Trophoblast cell (in vitro differentiated cells and primary cell): ENCODE data around the gene KCP.

Experiments used
- DNase-seq, 2 donors: peaks; one replicate each; pipeline ENCODE4 v3.0.0-alpha.2; 2016
- H2AFZ ChIP-seq: 2 replicates; pipeline ENCODE4 v1.6.1; 2013; ENCODE audit warnings: low read length, moderate library complexity, mild to moderate bottlenecking; ENCODE audit not compliant: insufficient read depth, poor library complexity
- H2AK5ac ChIP-seq: 2 replicates; pipeline ENCODE4 v1.6.1; 2013; ENCODE audit warnings: mild to moderate bottlenecking, low read length
- H2BK120ac ChIP-seq: 2 replicates; pipeline ENCODE4 v1.6.1; 2013; ENCODE audit warnings: low read length, mild to moderate bottlenecking, moderate library complexity; ENCODE audit not compliant: insufficient read depth, poor library complexity
- H2BK12ac ChIP-seq: 2 replicates; pipeline ENCODE4 v1.6.1; 2013; ENCODE audit warnings: mild to moderate bottlenecking, low read length, moderate library complexity
- H2BK5ac ChIP-seq: 2 replicates; pipeline ENCODE4 v1.6.1; 2013; ENCODE audit warnings: low read length, low read depth, moderate library complexity, mild to moderate bottlenecking; ENCODE audit not compliant: poor library complexity
- H3K14ac ChIP-seq: 2 replicates; pipeline ENCODE4 v1.6.1; 2013; ENCODE audit warnings: mild to moderate bottlenecking, low read length
- H3K18ac ChIP-seq: 2 replicates; pipeline ENCODE4 v1.6.1; 2013; ENCODE audit warnings: mild to moderate bottlenecking, low read length
- H3K23ac ChIP-seq: 2 replicates; pipeline ENCODE4 v1.6.1; 2013; ENCODE audit warnings: low read length
- H3K27ac ChIP-seq: 2 replicates; pipeline ENCODE4 v1.5.1; 2013; ENCODE audit warnings: low read depth, mild to moderate bottlenecking, inconsistent platforms, low read length, moderate library complexity
- H3K27me3 ChIP-seq: 2 replicates; pipeline ENCODE4 v1.6.1; 2013; ENCODE audit warnings: inconsistent platforms, mild to moderate bottlenecking, low read length, moderate library complexity; ENCODE audit not compliant: insufficient read depth
- H3K36me3 ChIP-seq, 2 experiments: 1 replicate in 1 of 2; 2 replicates in 1 of 2; pipeline ENCODE4 v1.6.1; 2013; ENCODE audit warnings: low read length in 2 of 2, mild to moderate bottlenecking in 2 of 2, moderate library complexity in 1 of 2; ENCODE audit not compliant: insufficient read depth in 2 of 2, control insufficient read depth in 1 of 2
- H3K4ac ChIP-seq: 2 replicates; pipeline ENCODE4 v1.6.1; 2013; ENCODE audit warnings: low read depth, mild to moderate bottlenecking, low read length, moderate library complexity
- H3K4me1 ChIP-seq, 2 experiments: 1 replicate in 1 of 2; 2 replicates in 1 of 2; pipeline ENCODE4 v1.6.1; 2013; ENCODE audit warnings: low read length in 2 of 2, mild to moderate bottlenecking in 2 of 2, moderate library complexity in 1 of 2; ENCODE audit not compliant: insufficient read depth in 2 of 2, control insufficient read depth in 1 of 2
- H3K4me2 ChIP-seq: 2 replicates; pipeline ENCODE4 v1.6.1; 2013; ENCODE audit warnings: inconsistent platforms, mild to moderate bottlenecking, low read length, moderate library complexity
- H3K4me3 ChIP-seq: 2 replicates; pipeline ENCODE4 v1.5.1; 2013; ENCODE audit warnings: mild to moderate bottlenecking, low read depth, low read length, inconsistent platforms
- H3K79me1 ChIP-seq: one replicate; pipeline ENCODE4 v1.6.1; 2013; ENCODE audit warnings: low read length
- H3K79me2 ChIP-seq: 2 replicates; pipeline ENCODE4 v1.6.1; 2013; ENCODE audit warnings: low read length, mild to moderate bottlenecking; ENCODE audit not compliant: control insufficient read depth, insufficient read depth, poor library complexity
- H3K9ac ChIP-seq: 2 replicates; pipeline ENCODE4 v1.6.1; 2013; ENCODE audit warnings: mild to moderate bottlenecking, low read length
- H3K9me3 ChIP-seq: 2 replicates; pipeline ENCODE4 v1.6.1; 2013; ENCODE audit warnings: low read depth, mild to moderate bottlenecking, control low read depth, inconsistent platforms, low read length; ENCODE audit not compliant: insufficient read depth
- H4K12ac ChIP-seq: 2 replicates; pipeline ENCODE4 v1.6.1; 2013; ENCODE audit warnings: low read depth, mild to moderate bottlenecking, low read length, moderate library complexity
- H4K8ac ChIP-seq: 2 replicates; pipeline ENCODE4 v1.6.1; 2013; ENCODE audit warnings: low read depth, mild to moderate bottlenecking, low read length, moderate library complexity
- H4K91ac ChIP-seq: one replicate; pipeline ENCODE4 v1.6.1; 2013; ENCODE audit warnings: low read depth, mild to moderate bottlenecking, low read length, moderate library complexity
- WGBS: extraction: QIAGEN DNeasy Blood & Tissue Kit; methylation state at CpG from one replicate; pipeline ENCODE4 v1.1.7; 2013; ENCODE audit warnings: missing lambda C conversion rate; ENCODE audit not compliant: insufficient read length, insufficient coverage; ENCODE audit errors: extremely low coverage; 5-methylcytosine and 5-hydroxymethylcytosine counted together

KCP gene

GRCh38 chr7:128841921-128842673, 68.4 kb downstream of the KCP start:
- no peak overlapping the region for H4K91ac ChIP-seq
- no peak overlapping the region for H2BK12ac ChIP-seq
- H4K12ac ChIP-seq, result no peak overlapping the region
- peaks cover 98% of the 10 kb centered on the region in 2 experiments for H3K36me3 ChIP-seq
- H3K27me3 ChIP-seq, result no peaks in the 10 kb centered on the region
- no peak overlapping the region for H3K27ac ChIP-seq
- H3K4me1 ChIP-seq, result no peaks in the 10 kb centered on the region
- WGBS, result no CpG with 5 or more reads among the region's 35 CpGs
- no peak overlapping the region for H3K18ac ChIP-seq
- H3K4me2 ChIP-seq, result no peak overlapping the region
- peak; percentile 30 to 60 for DNase-seq
- H2BK120ac ChIP-seq, result no peak overlapping the region
- no peak overlapping the region for H4K8ac ChIP-seq
- no peak overlapping the region for H3K4ac ChIP-seq
- H2BK5ac ChIP-seq, result no peak overlapping the region
- no peak overlapping the region for H3K9ac ChIP-seq
- no peak overlapping the region for H2AFZ ChIP-seq
- H3K14ac ChIP-seq, result no peak overlapping the region
- H3K79me1 ChIP-seq, result no peaks in the 10 kb centered on the region
- no peaks in the 10 kb centered on the region for H3K9me3 ChIP-seq
- H3K23ac ChIP-seq, result no peak overlapping the region
- no peaks in the 10 kb centered on the region for H3K79me2 ChIP-seq
- no peak overlapping the region for H3K4me3 ChIP-seq
- no peak overlapping the region for H2AK5ac ChIP-seq

GRCh38 chr7:128841171-128841690, 69.3 kb downstream of the KCP start:
- Histone ChIP-seq H3K27ac (no peak overlapping the region), H2BK120ac (no peak overlapping the region), H3K79me1 (no peaks in the 10 kb centered on the region), H3K4ac (no peak overlapping the region), H3K9me3 (no peaks in the 10 kb centered on the region), H2BK12ac (no peak overlapping the region), H3K14ac (no peak overlapping the region), H3K79me2 (no peaks in the 10 kb centered on the region), H3K4me2 (no peak overlapping the region), H3K23ac (no peak overlapping the region), H3K4me1 (no peaks in the 10 kb centered on the region), H2AK5ac (no peak overlapping the region), H2BK5ac (no peak overlapping the region), H4K91ac (no peak overlapping the region), H3K4me3 (no peak overlapping the region), H4K12ac (no peak overlapping the region), H3K36me3 (peaks cover 98% of the 10 kb centered on the region in 2 experiments), H3K27me3 (no peaks in the 10 kb centered on the region), H4K8ac (no peak overlapping the region), H3K18ac (no peak overlapping the region), H3K9ac (no peak overlapping the region), H2AFZ (no peak overlapping the region)
- no CpG with 5 or more reads among the region's 17 CpGs for WGBS
- DNase-seq, result peak in 1 of 2 donors; percentile 21

- Histone ChIP-seq H3K18ac (no peak overlapping the region), H2BK5ac (no peak overlapping the region), H3K79me2 (no peaks in the 10 kb centered on the region), H3K9ac (no peak overlapping the region), H3K27ac (no peak overlapping the region), H4K12ac (no peak overlapping the region), H2BK12ac (no peak overlapping the region), H2BK120ac (no peak overlapping the region), H3K27me3 (no peaks in the 10 kb centered on the region), H3K4ac (no peak overlapping the region), H4K91ac (no peak overlapping the region), H2AFZ (no peak overlapping the region), H4K8ac (no peak overlapping the region), H2AK5ac (no peak overlapping the region), H3K4me3 (no peak overlapping the region), H3K9me3 (no peaks in the 10 kb centered on the region), H3K14ac (no peak overlapping the region), H3K79me1 (no peaks in the 10 kb centered on the region), H3K4me2 (no peak overlapping the region), H3K23ac (no peak overlapping the region), H3K36me3 (peaks cover 98% of the 10 kb centered on the region in 2 experiments), H3K4me1 (no peaks in the 10 kb centered on the region)
- no peak for DNase-seq
- WGBS, result no CpG with 5 or more reads among the region's 23 CpGs
These were observed 70.0 kb downstream of the KCP start for GRCh38 chr7:128840326-128841170.

- no peaks in the 10 kb centered on the region for H3K79me1 ChIP-seq
- no peak overlapping the region for H3K4me3 ChIP-seq
- peaks cover 97 to 98% of the 10 kb centered on the region in 2 experiments for H3K36me3 ChIP-seq
- no peak overlapping the region for H3K14ac ChIP-seq
- no peak overlapping the region for H3K23ac ChIP-seq
- no peak overlapping the region for H2BK120ac ChIP-seq
- peaks cover 1% of the 10 kb centered on the region for H3K9me3 ChIP-seq
- H3K27ac ChIP-seq, result no peak overlapping the region
- H3K79me2 ChIP-seq, result no peaks in the 10 kb centered on the region
- H4K8ac ChIP-seq, result no peak overlapping the region
- no CpG with 5 or more reads among the region's 13 CpGs for WGBS
- H2BK12ac ChIP-seq, result no peak overlapping the region
- H4K91ac ChIP-seq, result no peak overlapping the region
- no peak for DNase-seq
- no peaks in the 10 kb centered on the region for H3K27me3 ChIP-seq
- no peak overlapping the region for H2BK5ac ChIP-seq
- no peak overlapping the region for H4K12ac ChIP-seq
- H3K4me2 ChIP-seq, result no peak overlapping the region
- no peaks in the 10 kb centered on the region for H3K4me1 ChIP-seq
- H3K4ac ChIP-seq, result no peak overlapping the region
- H2AK5ac ChIP-seq, result no peak overlapping the region
- H3K18ac ChIP-seq, result no peak overlapping the region
- no peak overlapping the region for H2AFZ ChIP-seq
- no peak overlapping the region for H3K9ac ChIP-seq
These were observed 70.7 kb downstream of the KCP start for GRCh38 chr7:128839751-128840177.
